ENCODE measurements around the gene KCTD15.

Gene KCTD15

DNA sequence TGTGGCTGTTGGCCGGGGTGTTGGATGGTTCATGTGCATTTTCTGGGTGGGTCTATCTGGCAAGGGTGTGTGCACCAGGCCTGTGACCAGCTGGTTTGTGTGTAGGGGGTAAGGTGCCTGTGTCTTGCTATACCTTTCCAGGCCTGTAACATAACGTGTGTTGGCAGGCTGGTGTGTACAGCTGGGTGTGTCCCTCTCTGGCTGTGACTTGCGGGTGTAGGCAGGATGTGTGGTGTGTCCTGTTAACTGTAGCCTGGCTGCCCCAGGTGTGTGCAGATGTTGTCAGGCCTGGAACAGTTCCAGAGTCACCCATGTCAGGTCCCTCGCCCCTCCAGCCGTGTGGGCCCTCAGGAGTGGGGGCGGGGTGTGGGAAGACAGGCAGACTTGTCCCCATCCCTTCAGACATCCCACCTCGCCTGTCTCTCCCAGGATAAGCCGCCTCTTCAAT lies 9.8 kb downstream of the KCTD15 start:
- no peaks in the 10 kb centered on the region for H3K9me3 ChIP-seq (ENCODE audit: control insufficient read depth, low read length)
- H3K4me3 ChIP-seq (ENCODE audit: extremely low read depth, insufficient read depth, low read length, poor library complexity, severe bottlenecking) = no peak overlapping the region
- H3K4me1 ChIP-seq (ENCODE audit: control insufficient read depth, insufficient read depth, low read length, poor library complexity, severe bottlenecking) = peaks cover 5% of the 10 kb centered on the region
- H3K36me3 ChIP-seq (ENCODE audit: control insufficient read depth, insufficient read depth, low read length) = peaks cover 96% of the 10 kb centered on the region
- WGBS, 2 experiments (ENCODE audit: insufficient coverage in 2 of 2) = 88 to 99% methylated on average over 3 to 6 of the region's 8 CpGs
- H3K27ac ChIP-seq (ENCODE audit: low read depth, low read length, severe bottlenecking) = no peak overlapping the region

DNA sequence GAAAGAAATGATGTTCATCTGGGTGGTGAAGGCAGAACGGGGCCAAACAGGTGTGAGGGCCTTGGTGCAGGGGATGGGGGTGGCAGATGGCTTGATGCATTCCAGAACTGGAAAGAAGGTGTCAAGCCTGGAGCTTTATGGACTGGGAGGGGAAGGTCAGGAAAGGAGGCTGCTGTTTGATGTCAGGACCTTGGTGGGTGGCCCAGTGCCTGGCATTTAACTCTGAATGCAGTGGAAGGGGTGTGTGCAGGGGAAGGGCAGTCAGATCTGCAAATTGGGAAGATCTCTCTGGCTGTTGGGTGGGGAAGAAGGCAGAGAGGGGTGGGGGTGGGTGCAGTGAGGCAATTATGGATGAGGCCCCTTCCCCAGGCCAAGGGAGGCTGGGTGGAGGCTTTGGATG lies 11.7 kb downstream of the KCTD15 start:
- Histone ChIP-seq H3K4me1 (ENCODE audit: control insufficient read depth, insufficient read depth, low read length, poor library complexity, severe bottlenecking) (peaks cover 10% of the 10 kb centered on the region), H3K36me3 (ENCODE audit: control insufficient read depth, insufficient read depth, low read length) (peaks cover 96% of the 10 kb centered on the region), H3K9me3 (ENCODE audit: control insufficient read depth, low read length) (no peaks in the 10 kb centered on the region), H3K27ac (ENCODE audit: low read depth, low read length, severe bottlenecking) (no peak overlapping the region), H3K4me3 (ENCODE audit: extremely low read depth, insufficient read depth, low read length, poor library complexity, severe bottlenecking) (no peak overlapping the region)
- WGBS, 2 experiments (ENCODE audit: insufficient coverage in 2 of 2) = 93 to 100% methylated on average over 1 of the region's 1 CpG

DNA sequence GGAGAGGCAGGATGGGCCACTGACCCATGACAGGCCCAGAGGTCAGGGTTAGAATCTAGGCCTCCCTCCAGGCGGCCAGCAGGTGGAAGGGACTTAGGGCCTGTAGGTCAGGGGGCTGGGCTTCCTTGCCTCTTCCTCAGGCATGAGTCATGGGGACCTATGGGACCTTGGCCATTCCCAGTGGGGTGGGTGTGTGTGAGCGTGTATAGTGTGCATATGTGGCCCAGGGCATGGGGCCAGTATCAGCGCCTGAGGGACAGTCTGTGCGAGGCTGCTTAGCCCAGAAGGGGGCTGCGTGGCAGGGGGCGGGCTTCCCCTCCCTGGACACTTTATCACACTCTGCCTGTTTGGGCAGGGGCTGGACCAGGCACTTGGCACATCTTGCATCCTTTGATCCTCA lies 13.3 kb downstream of the KCTD15 start:
- Histone ChIP-seq H3K4me1 (ENCODE audit: control insufficient read depth, insufficient read depth, low read length, poor library complexity, severe bottlenecking) (peaks cover 10% of the 10 kb centered on the region), H3K9me3 (ENCODE audit: control insufficient read depth, low read length) (no peaks in the 10 kb centered on the region), H3K4me3 (ENCODE audit: extremely low read depth, insufficient read depth, low read length, poor library complexity, severe bottlenecking) (no peak overlapping the region), H3K27ac (ENCODE audit: low read depth, low read length, severe bottlenecking) (no peak overlapping the region), H3K36me3 (ENCODE audit: control insufficient read depth, insufficient read depth, low read length) (peaks cover 95% of the 10 kb centered on the region)
- WGBS, 2 experiments (ENCODE audit: insufficient coverage in 2 of 2) = 90 to 97% methylated on average over 2 to 6 of the region's 6 CpGs

- no peak overlapping the region for H3K27ac ChIP-seq (ENCODE audit: low read depth, low read length, severe bottlenecking)
- H3K4me1 ChIP-seq (ENCODE audit: control insufficient read depth, insufficient read depth, low read length, poor library complexity, severe bottlenecking) = peaks cover 10% of the 10 kb centered on the region
- H3K9me3 ChIP-seq (ENCODE audit: control insufficient read depth, low read length) = no peaks in the 10 kb centered on the region
- H3K36me3 ChIP-seq (ENCODE audit: control insufficient read depth, insufficient read depth, low read length) = peaks cover 86% of the 10 kb centered on the region
- H3K4me3 ChIP-seq (ENCODE audit: extremely low read depth, insufficient read depth, low read length, poor library complexity, severe bottlenecking) = no peak overlapping the region
- WGBS, 2 experiments (ENCODE audit: insufficient coverage in 2 of 2) = 89 to 99% methylated on average over 4 to 8 of the region's 11 CpGs
Measured at GRCh38 chr19:33810821-33811220, 14.2 kb downstream of the KCTD15 start.

- no peak overlapping the region for H3K4me3 ChIP-seq (ENCODE audit: extremely low read depth, insufficient read depth, low read length, poor library complexity, severe bottlenecking)
- WGBS, 2 experiments (ENCODE audit: insufficient coverage in 2 of 2) = 94 to 98% methylated on average over 34 to 41 of the region's 41 CpGs
- no peaks in the 10 kb centered on the region for H3K9me3 ChIP-seq (ENCODE audit: control insufficient read depth, low read length)
- no peak overlapping the region for H3K27ac ChIP-seq (ENCODE audit: low read depth, low read length, severe bottlenecking)
- peaks cover 10% of the 10 kb centered on the region for H3K4me1 ChIP-seq (ENCODE audit: control insufficient read depth, insufficient read depth, low read length, poor library complexity, severe bottlenecking)
- H3K36me3 ChIP-seq (ENCODE audit: control insufficient read depth, insufficient read depth, low read length) = peaks cover 82% of the 10 kb centered on the region
Measured at GRCh38 chr19:33811246-33811645, 14.6 kb downstream of the KCTD15 start.

- Histone ChIP-seq H3K4me3 (ENCODE audit: extremely low read depth, insufficient read depth, low read length, poor library complexity, severe bottlenecking) (no peak overlapping the region), H3K27ac (ENCODE audit: low read depth, low read length, severe bottlenecking) (peak overlapping the region; percentile 29), H3K4me1 (ENCODE audit: control insufficient read depth, insufficient read depth, low read length, poor library complexity, severe bottlenecking) (peaks cover 10% of the 10 kb centered on the region), H3K9me3 (ENCODE audit: control insufficient read depth, low read length) (no peaks in the 10 kb centered on the region), H3K36me3 (ENCODE audit: control insufficient read depth, insufficient read depth, low read length) (peaks cover 76% of the 10 kb centered on the region)
- 93 to 94% methylated on average over 10 to 11 of the region's 14 CpGs for WGBS, 2 experiments (ENCODE audit: insufficient coverage in 2 of 2)
Measured at GRCh38 chr19:33811736-33812387, 15.2 kb downstream of the KCTD15 start.

DNA sequence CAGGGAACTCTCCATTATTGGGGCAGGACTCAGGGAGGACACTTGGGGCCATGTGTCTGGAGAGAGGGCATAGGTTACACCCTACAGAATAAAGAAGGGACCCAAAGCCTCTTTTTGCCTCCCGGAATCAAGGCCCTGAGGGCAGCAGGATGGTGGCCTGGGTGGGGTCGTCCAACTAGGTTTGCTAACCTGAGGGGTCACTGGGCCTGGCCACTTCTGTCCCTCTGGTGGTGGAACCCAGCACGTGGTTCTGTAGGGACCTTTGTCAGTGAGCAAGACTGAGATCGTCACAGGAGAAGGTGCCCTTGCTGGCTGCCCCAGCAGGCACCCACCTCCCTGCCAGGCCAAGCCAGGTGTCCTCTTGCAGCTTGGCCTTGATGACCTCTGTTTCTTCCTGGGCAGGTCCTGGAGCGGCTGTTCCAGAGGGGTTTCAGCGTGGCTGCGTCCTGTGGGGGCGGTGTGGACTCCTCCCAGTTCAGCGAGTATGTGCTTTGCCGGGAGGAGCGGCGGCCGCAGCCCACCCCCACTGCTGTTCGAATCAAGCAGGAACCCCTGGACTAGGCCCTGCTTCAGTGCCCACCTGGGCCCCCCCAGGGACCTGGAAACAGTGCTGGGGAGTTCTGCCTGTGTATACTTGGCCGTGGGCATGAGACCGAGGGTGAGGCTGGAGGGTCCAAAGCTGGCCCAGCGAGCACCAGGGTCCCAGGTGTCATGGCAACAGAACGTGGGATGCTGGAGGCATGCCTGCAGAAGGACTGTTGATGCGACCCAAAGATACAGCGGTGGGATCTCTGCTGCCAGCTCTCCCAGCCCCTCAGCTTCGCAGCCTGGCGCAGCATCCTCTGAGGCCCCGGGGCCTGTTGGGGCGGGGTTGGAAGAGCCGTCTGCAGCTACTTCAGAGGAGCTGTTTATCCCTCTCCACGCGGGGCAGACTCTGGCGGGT lies 16.0 kb downstream of the KCTD15 start:
- 92 to 95% methylated on average over 27 of the region's 28 CpGs for WGBS, 2 experiments (ENCODE audit: insufficient coverage in 2 of 2)
- Histone ChIP-seq H3K4me3 (ENCODE audit: extremely low read depth, insufficient read depth, low read length, poor library complexity, severe bottlenecking) (no peak overlapping the region), H3K4me1 (ENCODE audit: control insufficient read depth, insufficient read depth, low read length, poor library complexity, severe bottlenecking) (peaks cover 10% of the 10 kb centered on the region), H3K27ac (ENCODE audit: low read depth, low read length, severe bottlenecking) (peak overlapping the region; percentile 29), H3K36me3 (ENCODE audit: control insufficient read depth, insufficient read depth, low read length) (peaks cover 68% of the 10 kb centered on the region), H3K9me3 (ENCODE audit: control insufficient read depth, low read length) (no peaks in the 10 kb centered on the region)

GRCh38 chr19:33813391-33814101 lies 16.9 kb downstream of the KCTD15 start:
- peaks cover 10% of the 10 kb centered on the region for H3K4me1 ChIP-seq (ENCODE audit: control insufficient read depth, insufficient read depth, low read length, poor library complexity, severe bottlenecking)
- no peak overlapping the region for H3K4me3 ChIP-seq (ENCODE audit: extremely low read depth, insufficient read depth, low read length, poor library complexity, severe bottlenecking)
- H3K27ac ChIP-seq (ENCODE audit: low read depth, low read length, severe bottlenecking) = no peak overlapping the region
- WGBS, 2 experiments (ENCODE audit: insufficient coverage in 2 of 2) = 89 to 94% methylated on average over 15 to 16 of the region's 16 CpGs
- H3K9me3 ChIP-seq (ENCODE audit: control insufficient read depth, low read length) = no peaks in the 10 kb centered on the region
- H3K36me3 ChIP-seq (ENCODE audit: control insufficient read depth, insufficient read depth, low read length) = peaks cover 59% of the 10 kb centered on the region

- peaks cover 50% of the 10 kb centered on the region for H3K36me3 ChIP-seq (ENCODE audit: control insufficient read depth, insufficient read depth, low read length)
Measured at GRCh38 chr19:33814181-33815165, 17.8 kb downstream of the KCTD15 start.

More at GRCh38 chr19:33814181-33815165, 17.8 kb downstream of the KCTD15 start:
- H3K4me1 ChIP-seq (ENCODE audit: control insufficient read depth, insufficient read depth, low read length, poor library complexity, severe bottlenecking) = peaks cover 10% of the 10 kb centered on the region
- H3K4me3 ChIP-seq (ENCODE audit: extremely low read depth, insufficient read depth, low read length, poor library complexity, severe bottlenecking) = no peak overlapping the region
- H3K9me3 ChIP-seq (ENCODE audit: control insufficient read depth, low read length) = no peaks in the 10 kb centered on the region
- H3K27ac ChIP-seq (ENCODE audit: low read depth, low read length, severe bottlenecking) = no peak overlapping the region
- 95% methylated on average over 13 to 19 of the region's 21 CpGs for WGBS, 2 experiments (ENCODE audit: insufficient coverage in 2 of 2)

Data from mesodermal cell (in vitro differentiated cells).